Duodenal mucosa (tissue), 2 donors: ENCODE measurements around the gene LZTS3.

ENCODE experiments used
- H3K27ac ChIP-seq: one replicate; pipeline ENCODE4 v1.7.0; 2013; ENCODE audit warnings: low read depth, low read length
- H3K27me3 ChIP-seq, 2 donors: one replicate each; pipeline ENCODE4 v1.7.0; 2013; ENCODE audit warnings: low read length in 2 of 2, control low read depth in 1 of 2; ENCODE audit not compliant: insufficient read depth in 2 of 2, control insufficient read depth in 1 of 2
- H3K36me3 ChIP-seq, 2 donors: one replicate each; pipeline ENCODE4 v1.7.0; 2013; ENCODE audit warnings: low read length in 2 of 2, control low read depth in 1 of 2; ENCODE audit not compliant: insufficient read depth in 2 of 2, control insufficient read depth in 1 of 2
- H3K4me1 ChIP-seq, 2 donors: one replicate each; pipeline ENCODE4 v1.7.0; 2013; ENCODE audit warnings: low read length in 2 of 2, control low read depth in 1 of 2; ENCODE audit not compliant: insufficient read depth in 2 of 2, control insufficient read depth in 1 of 2
- H3K4me3 ChIP-seq, 2 donors: one replicate each; pipeline ENCODE4 v1.7.0; 2013; ENCODE audit warnings: low read length in 2 of 2, low read depth in 1 of 2
- H3K9ac ChIP-seq, 2 donors: one replicate each; pipeline ENCODE4 v1.7.0; 2013; ENCODE audit warnings: low read length in 2 of 2, low read depth in 1 of 2
- H3K9me3 ChIP-seq, 2 donors: one replicate each; pipeline ENCODE4 v1.7.0; 2013; ENCODE audit warnings: low read length in 2 of 2, control low read depth in 1 of 2; ENCODE audit not compliant: control insufficient read depth in 1 of 2

LZTS3 gene

GRCh38 chr20:3204124-3204794, 30.9 kb upstream of the LZTS3 start, which contains the start of gene DDRGK1:
Gene DDRGK1 (minus strand): TSS chr20:3204682. CDS start chr20:3204627, 55 bp downstream.
- H3K27ac ChIP-seq, result peak within 1 kb of the TSS; percentile 87

GRCh38 chr20:3203315-3204123, 30.2 kb upstream of the LZTS3 start:
- H3K4me3 ChIP-seq, result peak overlapping the region; percentile 78 to 83
- H3K36me3 ChIP-seq, result peaks cover 11 to 24% of the 10 kb centered on the region in 2 donors
- H3K27me3 ChIP-seq, result no peaks in the 10 kb centered on the region
- peak overlapping the region; percentile 83 to 95 for H3K9ac ChIP-seq
- H3K4me1 ChIP-seq, result peaks cover 8 to 16% of the 10 kb centered on the region in 2 donors
- no peaks in the 10 kb centered on the region for H3K9me3 ChIP-seq
- peak overlapping the region; percentile 87 for H3K27ac ChIP-seq

More at GRCh38 chr20:3204124-3204794, 30.9 kb upstream of the LZTS3 start, which contains the start of gene DDRGK1:
- Histone ChIP-seq H3K4me1 (peaks cover 8 to 19% of the 10 kb centered on the region in 2 donors), H3K36me3 (peaks cover 11 to 19% of the 10 kb centered on the region in 2 donors), H3K4me3 (peak within 1 kb of the TSS; percentile 78 to 83), H3K9me3 (no peaks in the 10 kb centered on the region), H3K9ac (peak within 1 kb of the TSS; percentile 83 to 95), H3K27me3 (no peaks in the 10 kb centered on the region)

- Histone ChIP-seq H3K27ac (no peak overlapping the region), H3K9me3 (no peaks in the 10 kb centered on the region), H3K4me3 (peak overlapping the region; percentile 78 to 83), H3K36me3 (peaks cover 11 to 24% of the 10 kb centered on the region in 2 donors), H3K9ac (peak overlapping the region; percentile 83 to 95), H3K27me3 (no peaks in the 10 kb centered on the region), H3K4me1 (peaks cover 8 to 12% of the 10 kb centered on the region in 2 donors)
Observed at GRCh38 chr20:3202965-3203314, 29.6 kb upstream of the LZTS3 start.

- Histone ChIP-seq H3K9me3 (no peaks in the 10 kb centered on the region), H3K27me3 (no peaks in the 10 kb centered on the region), H3K36me3 (peaks cover 19 to 41% of the 10 kb centered on the region in 2 donors), H3K9ac (no peak overlapping the region), H3K4me3 (no peak overlapping the region), H3K4me1 (peaks cover 8 to 12% of the 10 kb centered on the region in 2 donors), H3K27ac (no peak overlapping the region)
Observed at GRCh38 chr20:3199976-3200755, 26.8 kb upstream of the LZTS3 start.

- peaks cover 29 to 51% of the 10 kb centered on the region in 2 donors for H3K36me3 ChIP-seq
- H3K27ac ChIP-seq, result no peak overlapping the region
- peaks cover 8 to 12% of the 10 kb centered on the region in 2 donors for H3K4me1 ChIP-seq
- no peak overlapping the region for H3K9ac ChIP-seq
- H3K4me3 ChIP-seq, result no peak overlapping the region
- H3K9me3 ChIP-seq, result no peaks in the 10 kb centered on the region
- H3K27me3 ChIP-seq, result no peaks in the 10 kb centered on the region
Observed at GRCh38 chr20:3199206-3199605, 25.9 kb upstream of the LZTS3 start.

GRCh38 chr20:3195590-3196237, 22.4 kb upstream of the LZTS3 start:
- H3K4me1 ChIP-seq, result no peaks in the 10 kb centered on the region
- H3K9me3 ChIP-seq, result no peaks in the 10 kb centered on the region
- H3K27ac ChIP-seq, result no peak overlapping the region
- no peaks in the 10 kb centered on the region for H3K27me3 ChIP-seq
- H3K4me3 ChIP-seq, result no peak overlapping the region
- H3K9ac ChIP-seq, result no peak overlapping the region
- H3K36me3 ChIP-seq, result peaks cover 46 to 79% of the 10 kb centered on the region in 2 donors

- no peaks in the 10 kb centered on the region for H3K9me3 ChIP-seq
- no peak overlapping the region for H3K9ac ChIP-seq
- no peak overlapping the region for H3K27ac ChIP-seq
- no peak overlapping the region for H3K4me3 ChIP-seq
- H3K4me1 ChIP-seq, result no peaks in the 10 kb centered on the region
- peaks cover 44 to 75% of the 10 kb centered on the region in 2 donors for H3K36me3 ChIP-seq
- no peaks in the 10 kb centered on the region for H3K27me3 ChIP-seq
Observed at GRCh38 chr20:3194617-3195280, 21.4 kb upstream of the LZTS3 start.

- H3K27ac ChIP-seq, result no peak overlapping the region
- H3K4me3 ChIP-seq, result no peak overlapping the region
- no peak overlapping the region for H3K9ac ChIP-seq
- no peaks in the 10 kb centered on the region for H3K27me3 ChIP-seq
- no peaks in the 10 kb centered on the region for H3K4me1 ChIP-seq
- no peaks in the 10 kb centered on the region for H3K9me3 ChIP-seq
- H3K36me3 ChIP-seq, result peaks cover 44 to 73% of the 10 kb centered on the region in 2 donors
Observed at GRCh38 chr20:3193806-3194616, 20.7 kb upstream of the LZTS3 start.
